Astrocyte (in vitro differentiated cells and primary cell): ENCODE measurements around the gene MYO19. TPM values are rescaled to one million over a fixed set of nuclear protein-coding genes. Genes with fewer than 3 reads are reported as not detected.

Experiments
- DNase-seq: peaks from one replicate; pipeline ENCODE4 v3.0.0-alpha.2; 2010; ENCODE audit warnings: low read depth
- FAIRE-seq: peaks from 2 replicates; lab custom pipeline; 2011; peaks lifted over from hg19 to GRCh38; lab: Jason Lieb, UNC
- H2AFZ ChIP-seq: 2 replicates; pipeline ENCODE4 v1.6.0; 2012; ENCODE audit warnings: low read depth, low read length, inconsistent platforms
- H3K27ac ChIP-seq: 2 replicates; pipeline ENCODE4 v1.5.1; 2011; ENCODE audit warnings: low read depth, low read length, inconsistent platforms
- H3K27me3 ChIP-seq: 2 replicates; pipeline ENCODE4 v1.6.0; 2011; ENCODE audit warnings: low read length, inconsistent platforms; ENCODE audit not compliant: insufficient read depth
- H3K36me3 ChIP-seq: 2 replicates; pipeline ENCODE4 v1.5.1; 2011; ENCODE audit warnings: low read length, inconsistent platforms; ENCODE audit not compliant: insufficient read depth
- H3K4me1 ChIP-seq: 2 replicates; pipeline ENCODE4 v1.5.1; 2011; ENCODE audit warnings: low read length, inconsistent platforms; ENCODE audit not compliant: insufficient read depth
- H3K4me2 ChIP-seq: 2 replicates; pipeline ENCODE4 v1.6.0; 2012; ENCODE audit warnings: low read length, inconsistent platforms
- H3K4me3 ChIP-seq: 2 replicates; pipeline ENCODE4 v1.5.1; 2011; ENCODE audit warnings: low read depth, mild to moderate bottlenecking, low read length, inconsistent platforms; ENCODE audit not compliant: insufficient read depth
- H3K79me2 ChIP-seq: 2 replicates; pipeline ENCODE4 v1.6.0; 2012; ENCODE audit warnings: mild to moderate bottlenecking, low read length, inconsistent platforms; ENCODE audit not compliant: insufficient read depth
- H3K9ac ChIP-seq: 2 replicates; pipeline ENCODE4 v1.6.0; 2012; ENCODE audit warnings: mild to moderate bottlenecking, low read length, inconsistent platforms
- H3K9me3 ChIP-seq: 2 replicates; pipeline ENCODE4 v1.5.1; 2012; ENCODE audit warnings: low read depth, mild to moderate bottlenecking, low read length, inconsistent platforms; ENCODE audit not compliant: insufficient read depth
- H4K20me1 ChIP-seq: 2 replicates; pipeline ENCODE4 v1.6.0; 2012; ENCODE audit warnings: low read length, inconsistent platforms; ENCODE audit not compliant: insufficient read depth
- H3K27ac Mint-ChIP-seq: one replicate; pipeline ENCODE4 v1.8.0; 2021; ENCODE audit warnings: mild to moderate bottlenecking, mixed read lengths; ENCODE audit not compliant: unreplicated experiment
- H3K27me3 Mint-ChIP-seq: one replicate; pipeline ENCODE4 v1.8.0; 2021; ENCODE audit warnings: low read depth, mixed read lengths; ENCODE audit not compliant: unreplicated experiment
- H3K36me3 Mint-ChIP-seq: one replicate; pipeline ENCODE4 v1.8.0; 2021; ENCODE audit warnings: low read depth, mixed read lengths; ENCODE audit not compliant: unreplicated experiment
- H3K4me1 Mint-ChIP-seq: one replicate; pipeline ENCODE4 v1.8.0; 2021; ENCODE audit warnings: low read depth, mixed read lengths; ENCODE audit not compliant: unreplicated experiment
- H3K4me3 Mint-ChIP-seq: one replicate; pipeline ENCODE4 v1.8.0; 2021; ENCODE audit warnings: mild to moderate bottlenecking, moderate library complexity, mixed read lengths; ENCODE audit not compliant: unreplicated experiment
- H3K9me3 Mint-ChIP-seq: one replicate; pipeline ENCODE4 v1.8.0; 2021; ENCODE audit warnings: mild to moderate bottlenecking, mixed read lengths; ENCODE audit not compliant: unreplicated experiment
- EZH2 ChIP-seq: IDR thresholded peaks from 2 replicates; pipeline ENCODE4 v1.6.1; 2012; ENCODE audit warnings: mild to moderate bottlenecking, low read length, inconsistent platforms; ENCODE audit not compliant: insufficient read depth
- total RNA-seq: library from RNA; stranded (reverse); gene quantifications from 2 replicates; pipeline ENCODE4 v1.2.1, GENCODE V29; 2021
- TF ChIP-seq, protein P1 (sequence below): IDR thresholded peaks from 2 replicates; pipeline ENCODE4 v1.5.1; 2011; ENCODE audit warnings: low read depth, mild to moderate bottlenecking, inconsistent platforms, low read length, moderate library complexity; ENCODE audit not compliant: insufficient read depth

The MYO19 gene
- total RNA-seq, 1 donor from 2014 or later: 42.9 TPM

DNA sequence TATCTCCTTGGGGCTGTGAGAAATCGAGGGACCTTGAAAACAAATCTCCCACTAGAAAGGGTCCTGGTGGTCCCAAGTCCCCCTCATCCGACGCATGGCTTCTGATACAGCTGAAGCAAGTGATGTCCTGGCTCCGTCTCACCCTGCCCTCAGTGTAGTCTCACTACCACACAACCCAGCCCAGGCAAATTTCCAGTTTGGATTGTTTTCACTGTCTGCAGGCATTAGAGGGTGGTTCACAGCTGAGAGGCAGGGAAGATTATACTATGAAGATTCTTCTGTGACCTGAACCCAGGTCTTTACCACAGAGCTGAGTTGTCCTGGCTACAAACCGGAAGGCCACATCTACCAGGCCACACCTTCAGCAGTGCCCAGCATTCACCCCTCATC is 30.5 kb downstream of the MYO19 start:
- FAIRE-seq: no peak

DNA sequence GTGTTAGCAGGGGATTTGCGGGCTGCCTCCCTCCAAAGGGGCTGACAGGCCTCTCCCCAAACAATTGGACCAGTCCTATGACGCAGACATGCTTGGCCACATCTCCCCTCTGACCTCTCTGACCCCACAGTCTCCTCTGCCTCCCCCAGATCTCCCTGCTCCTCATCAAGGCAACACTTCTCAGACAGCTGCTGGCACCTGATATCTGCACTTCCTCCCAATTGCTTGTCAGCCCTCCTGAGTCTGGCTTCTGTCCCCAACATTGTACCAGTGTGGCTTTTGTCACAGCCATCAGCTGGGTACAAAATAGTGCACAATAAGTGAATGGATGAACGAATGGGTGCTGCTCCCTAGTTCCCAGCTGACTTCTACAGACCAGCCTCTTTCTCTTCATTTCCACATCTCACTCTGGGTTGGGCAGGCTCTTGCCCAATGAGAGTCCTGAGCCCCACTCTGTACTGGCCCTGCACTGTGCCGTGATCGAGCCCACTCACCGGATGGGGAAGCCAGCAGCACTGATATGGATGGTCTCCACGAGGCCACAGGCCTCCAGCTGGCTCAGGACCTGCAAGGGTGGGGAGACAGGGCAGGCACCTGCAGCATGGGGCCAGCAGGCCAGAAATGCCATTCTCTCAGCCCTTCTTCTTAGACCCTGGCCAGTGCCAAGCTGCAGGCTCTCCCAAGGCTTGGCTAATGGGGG is 31.1 kb downstream of the MYO19 start:
- Mint-ChIP-seq H3K9me3 (no peaks in the 10 kb centered on the region), H3K4me3 (no peak overlapping the region), H3K27me3 (no peaks in the 10 kb centered on the region), H3K36me3 (peaks cover 34% of the 10 kb centered on the region), H3K27ac (peak overlapping the region; percentile 58), H3K4me1 (no peaks in the 10 kb centered on the region)
- no peak overlapping the region for H3K4me2 ChIP-seq
- H3K9ac ChIP-seq: no peak overlapping the region
- H3K36me3 ChIP-seq: peaks cover 22% of the 10 kb centered on the region
- FAIRE-seq (no peak), DNase-seq (no peak)
- H4K20me1 ChIP-seq: no peaks in the 10 kb centered on the region
- TF ChIP-seq EZH2: no peak
- TF ChIP-seq, protein P1, sequence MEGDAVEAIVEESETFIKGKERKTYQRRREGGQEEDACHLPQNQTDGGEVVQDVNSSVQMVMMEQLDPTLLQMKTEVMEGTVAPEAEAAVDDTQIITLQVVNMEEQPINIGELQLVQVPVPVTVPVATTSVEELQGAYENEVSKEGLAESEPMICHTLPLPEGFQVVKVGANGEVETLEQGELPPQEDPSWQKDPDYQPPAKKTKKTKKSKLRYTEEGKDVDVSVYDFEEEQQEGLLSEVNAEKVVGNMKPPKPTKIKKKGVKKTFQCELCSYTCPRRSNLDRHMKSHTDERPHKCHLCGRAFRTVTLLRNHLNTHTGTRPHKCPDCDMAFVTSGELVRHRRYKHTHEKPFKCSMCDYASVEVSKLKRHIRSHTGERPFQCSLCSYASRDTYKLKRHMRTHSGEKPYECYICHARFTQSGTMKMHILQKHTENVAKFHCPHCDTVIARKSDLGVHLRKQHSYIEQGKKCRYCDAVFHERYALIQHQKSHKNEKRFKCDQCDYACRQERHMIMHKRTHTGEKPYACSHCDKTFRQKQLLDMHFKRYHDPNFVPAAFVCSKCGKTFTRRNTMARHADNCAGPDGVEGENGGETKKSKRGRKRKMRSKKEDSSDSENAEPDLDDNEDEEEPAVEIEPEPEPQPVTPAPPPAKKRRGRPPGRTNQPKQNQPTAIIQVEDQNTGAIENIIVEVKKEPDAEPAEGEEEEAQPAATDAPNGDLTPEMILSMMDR: no peak
- H3K79me2 ChIP-seq: no peaks in the 10 kb centered on the region
- H2AFZ ChIP-seq: no peak overlapping the region
- no peak overlapping the region for H3K27ac ChIP-seq
- H3K4me3 ChIP-seq: no peak overlapping the region
- no peaks in the 10 kb centered on the region for H3K4me1 ChIP-seq
- no peaks in the 10 kb centered on the region for H3K9me3 ChIP-seq
- no peaks in the 10 kb centered on the region for H3K27me3 ChIP-seq

More for the DNA sequence above, 30.5 kb downstream of the MYO19 start:
- H3K79me2 ChIP-seq: no peaks in the 10 kb centered on the region
- no peaks in the 10 kb centered on the region for H3K9me3 ChIP-seq
- Mint-ChIP-seq H3K36me3 (peaks cover 34% of the 10 kb centered on the region), H3K4me3 (no peak overlapping the region), H3K9me3 (no peaks in the 10 kb centered on the region), H3K4me1 (no peaks in the 10 kb centered on the region), H3K27me3 (no peaks in the 10 kb centered on the region), H3K27ac (no peak overlapping the region)
- H3K4me1 ChIP-seq: no peaks in the 10 kb centered on the region
- H4K20me1 ChIP-seq: no peaks in the 10 kb centered on the region
- no peak for DNase-seq
- no peak overlapping the region for H3K27ac ChIP-seq
- TF ChIP-seq, protein P1: no peak
- no peak for TF ChIP-seq EZH2
- no peak overlapping the region for H3K9ac ChIP-seq
- H3K4me3 ChIP-seq: no peak overlapping the region
- H2AFZ ChIP-seq: no peak overlapping the region
- no peaks in the 10 kb centered on the region for H3K27me3 ChIP-seq
- H3K36me3 ChIP-seq: peaks cover 22% of the 10 kb centered on the region
- H3K4me2 ChIP-seq: no peak overlapping the region

DNA sequence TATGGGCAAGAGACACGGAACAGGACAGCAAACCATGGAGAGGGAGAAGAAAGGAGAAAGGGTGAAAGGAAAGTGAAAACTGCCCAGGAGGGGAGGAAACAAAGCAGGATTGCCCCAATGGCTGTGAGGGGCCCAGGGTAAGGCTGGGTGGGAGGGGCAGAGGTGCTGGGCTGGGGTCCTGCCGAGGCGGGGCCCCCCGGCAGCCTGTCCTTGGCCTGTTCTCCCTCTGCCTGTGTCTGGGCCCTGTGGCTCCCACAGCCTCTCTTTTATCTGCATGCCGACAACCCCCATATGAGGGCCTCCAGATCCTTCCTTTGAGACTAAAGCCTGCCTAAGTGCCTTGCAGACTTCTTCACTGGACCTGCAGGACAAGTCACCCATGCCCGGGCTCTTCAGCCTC is 32.7 kb downstream of the MYO19 start:
- TF ChIP-seq, protein P1: no peak
- TF ChIP-seq EZH2: no peak
- Mint-ChIP-seq H3K4me1 (no peaks in the 10 kb centered on the region), H3K27me3 (no peaks in the 10 kb centered on the region), H3K27ac (no peak overlapping the region), H3K9me3 (no peaks in the 10 kb centered on the region), H3K36me3 (peaks cover 24% of the 10 kb centered on the region), H3K4me3 (peak overlapping the region; percentile 50)
- H3K27ac ChIP-seq: no peak overlapping the region
- no peak overlapping the region for H3K4me2 ChIP-seq
- no peaks in the 10 kb centered on the region for H3K9me3 ChIP-seq
- no peaks in the 10 kb centered on the region for H3K79me2 ChIP-seq
- no peaks in the 10 kb centered on the region for H4K20me1 ChIP-seq
- DNase-seq (no peak), FAIRE-seq (no peak)
- H3K9ac ChIP-seq: no peak overlapping the region
- no peaks in the 10 kb centered on the region for H3K27me3 ChIP-seq
- no peak overlapping the region for H2AFZ ChIP-seq
- peaks cover 25% of the 10 kb centered on the region for H3K36me3 ChIP-seq
- H3K4me1 ChIP-seq: no peaks in the 10 kb centered on the region
- no peak overlapping the region for H3K4me3 ChIP-seq
